Umbilical cord (tissue), 2 donors: Measurements from ENCODE around the gene ZCWPW1. TPM values are rescaled to one million over a fixed set of nuclear protein-coding genes. Genes with fewer than 3 reads are reported as not detected.
"Not testable (repeated sequence)": the region's sequence is repeated elsewhere in the genome, so short reads cannot be mapped to it uniquely, and the experiment has no call there.

ENCODE experiments used
- DNase-seq: peaks from one replicate; pipeline ENCODE4 v3.0.0-alpha.2; 2015; ENCODE audit warnings: low spot score
- total RNA-seq: library from RNA; depleted of rRNA; stranded (reverse); fragments of >200 nt; gene quantifications from one replicate; pipeline ENCODE4 v1.2.3, GENCODE V29; 2014; ENCODE audit warnings: low replicate concordance; ENCODE audit not compliant: insufficient read depth

ZCWPW1 gene
- total RNA-seq, 1 donor from 2014 or later: 11.8 TPM

DNA sequence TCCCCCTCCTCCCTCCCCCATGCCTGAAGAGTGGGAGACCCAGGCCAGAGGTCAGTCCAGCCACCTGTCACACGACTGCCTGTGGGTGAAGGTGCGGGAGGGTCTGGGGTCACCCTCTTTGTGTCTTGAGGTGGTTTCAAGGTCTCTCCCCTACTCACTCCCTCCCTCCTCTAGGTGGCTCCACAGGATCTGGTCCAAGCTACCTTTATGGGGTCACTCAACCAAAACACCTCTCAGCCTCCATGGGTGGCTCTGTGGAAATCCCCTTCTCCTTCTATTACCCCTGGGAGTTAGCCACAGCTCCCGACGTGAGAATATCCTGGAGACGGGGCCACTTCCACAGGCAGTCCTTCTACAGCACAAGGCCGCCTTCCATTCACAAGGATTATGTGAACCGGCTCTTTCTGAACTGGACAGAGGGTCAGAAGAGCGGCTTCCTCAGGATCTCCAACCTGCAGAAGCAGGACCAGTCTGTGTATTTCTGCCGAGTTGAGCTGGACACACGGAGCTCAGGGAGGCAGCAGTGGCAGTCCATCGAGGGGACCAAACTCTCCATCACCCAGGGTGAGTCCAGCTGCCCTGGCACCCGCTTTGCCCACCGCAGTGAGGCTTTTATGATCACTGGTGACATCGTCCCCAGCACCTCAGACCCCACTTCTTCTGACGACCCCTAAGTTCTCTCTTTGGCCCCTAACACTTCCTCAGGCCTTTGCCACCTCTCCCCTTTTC is 54.5 kb downstream of the ZCWPW1 start:
- not testable (repeated sequence) for DNase-seq

DNA sequence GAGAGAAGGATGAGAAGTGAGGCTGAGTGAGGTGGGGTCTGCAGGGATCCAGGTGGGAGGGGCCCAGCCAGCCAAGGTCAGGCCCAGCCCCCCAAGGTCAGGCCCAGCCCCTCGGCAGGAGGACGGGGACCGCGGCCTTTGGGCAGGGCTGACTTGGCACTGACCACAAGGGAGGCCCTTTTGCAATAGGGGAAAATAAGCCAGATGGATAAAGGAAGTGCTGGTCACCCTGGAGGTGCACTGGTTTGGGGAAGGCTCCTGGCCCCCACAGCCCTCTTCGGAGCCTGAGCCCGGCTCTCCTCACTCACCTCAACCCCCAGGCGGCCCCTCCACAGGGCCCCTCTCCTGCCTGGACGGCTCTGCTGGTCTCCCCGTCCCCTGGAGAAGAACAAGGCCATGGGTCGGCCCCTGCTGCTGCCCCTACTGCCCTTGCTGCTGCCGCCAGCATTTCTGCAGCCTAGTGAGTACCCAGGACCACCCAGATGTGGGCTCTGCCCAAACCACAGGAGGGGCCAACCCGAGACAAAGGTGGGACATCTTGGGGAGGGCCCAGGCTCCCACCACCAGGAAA is 55.2 kb downstream of the ZCWPW1 start, which contains the start of gene PILRA:
Gene PILRA (plus strand): TSS at position 227 of the 571 bp plus-strand sequence. CDS start 170 bp downstream, at position 397.
- peak; percentile 31 for DNase-seq

DNA sequence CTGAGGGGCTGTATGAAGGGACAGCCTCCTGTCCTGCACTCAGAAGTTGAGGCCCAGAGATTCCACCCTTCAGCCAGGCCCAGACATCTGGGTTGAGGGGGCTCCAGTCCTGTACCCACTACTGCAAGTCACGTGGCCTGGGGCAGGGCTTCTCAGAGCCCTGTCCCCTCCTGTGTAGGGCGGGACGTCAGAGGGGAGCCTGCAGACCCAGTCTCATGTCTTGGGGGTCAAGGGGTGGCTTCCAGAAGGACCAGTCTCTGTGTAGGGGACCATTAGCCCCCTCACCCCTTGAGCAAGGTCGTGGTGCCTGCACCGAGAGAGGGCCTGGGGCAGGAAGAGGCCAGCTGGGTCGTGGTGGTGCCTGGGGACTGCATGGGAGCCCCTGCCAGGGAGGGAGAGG is 55.8 kb downstream of the ZCWPW1 start:
- no peak for DNase-seq

DNA sequence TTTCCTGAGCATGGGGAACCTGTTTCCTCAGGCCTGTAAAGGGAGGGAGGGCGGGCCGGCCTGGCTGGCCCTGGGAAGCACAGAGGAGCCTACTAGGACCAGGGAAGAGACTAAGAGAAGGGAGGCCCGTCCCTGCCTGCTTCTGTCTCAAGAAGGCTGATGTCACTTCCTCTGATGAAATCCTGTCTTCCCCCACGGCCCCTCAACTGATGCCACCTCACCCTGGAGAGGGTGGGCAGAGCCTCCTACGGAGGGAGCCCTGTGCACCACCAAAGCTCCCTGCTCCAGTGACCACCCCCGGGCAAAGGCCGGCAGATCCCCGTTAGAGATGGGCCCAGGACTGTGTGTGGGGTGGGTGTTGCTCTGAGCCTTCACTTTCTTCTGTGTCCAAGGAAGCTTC is 56.2 kb downstream of the ZCWPW1 start:
- peak; percentile 69 for DNase-seq

- no peak for DNase-seq
These were observed 56.8 kb downstream of the ZCWPW1 start for GRCh38 chr7:100371561-100372171.

GRCh38 chr7:100370746-100371145 is 57.8 kb downstream of the ZCWPW1 start:
- DNase-seq: no peak

GRCh38 chr7:100370303-100370702 is 58.2 kb downstream of the ZCWPW1 start:
- no peak for DNase-seq

- peak; percentile 55 for DNase-seq
These were observed 59.4 kb downstream of the ZCWPW1 start for GRCh38 chr7:100369105-100369504.

DNA sequence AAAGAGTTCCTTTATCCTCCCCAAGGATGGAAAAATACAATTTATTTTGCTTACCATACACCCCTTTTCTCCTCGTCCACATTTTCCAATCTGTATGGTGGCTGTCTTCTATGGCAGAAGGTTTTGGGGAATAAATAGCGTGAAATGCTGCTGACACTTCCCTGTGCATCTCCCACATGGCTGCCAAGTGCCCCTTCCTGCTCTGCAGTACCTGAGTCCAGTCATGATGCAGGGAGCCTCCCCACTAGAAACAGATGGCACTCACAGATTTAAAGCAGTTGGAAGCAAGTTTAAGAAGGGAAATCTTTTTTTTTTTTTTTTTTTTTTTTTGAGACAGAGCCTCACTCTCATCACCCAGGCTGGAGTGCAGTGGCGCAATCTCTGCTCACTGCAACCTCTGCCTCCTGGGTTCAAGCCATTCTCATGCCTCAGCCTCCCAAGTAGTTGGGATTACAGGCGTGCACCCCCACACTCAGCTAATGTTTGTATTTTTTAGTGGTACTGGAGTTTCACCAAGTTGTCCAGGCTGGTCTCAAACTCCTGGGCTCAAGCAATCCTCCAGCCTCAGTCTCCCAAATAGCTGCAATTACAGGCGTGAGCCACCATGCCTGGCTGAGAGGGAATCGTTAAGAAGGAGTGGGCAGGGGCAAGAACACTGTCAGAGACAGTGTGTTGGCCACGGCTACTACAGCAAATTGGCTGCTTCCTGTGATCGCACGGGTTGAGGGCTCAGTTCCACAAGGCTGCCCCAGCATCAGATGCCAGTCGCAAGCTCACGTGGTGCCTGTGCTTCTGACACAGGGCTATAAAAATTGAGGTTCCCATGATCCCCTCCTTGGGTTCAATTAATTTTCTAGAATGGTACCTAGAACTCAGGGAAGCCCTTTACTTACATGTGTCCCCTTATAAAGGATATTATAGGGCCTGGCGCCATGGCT is 60.6 kb downstream of the ZCWPW1 start:
- DNase-seq: no peak

- DNase-seq: no peak
These were observed 61.3 kb downstream of the ZCWPW1 start for GRCh38 chr7:100367251-100367620.

- DNase-seq: no peak
These were observed 61.9 kb downstream of the ZCWPW1 start for GRCh38 chr7:100366411-100367250.

GRCh38 chr7:100365998-100366367 is 62.5 kb downstream of the ZCWPW1 start:
- DNase-seq: not testable (repeated sequence)

GRCh38 chr7:100364480-100364879 is 64.0 kb downstream of the ZCWPW1 start:
- DNase-seq: no peak

DNA sequence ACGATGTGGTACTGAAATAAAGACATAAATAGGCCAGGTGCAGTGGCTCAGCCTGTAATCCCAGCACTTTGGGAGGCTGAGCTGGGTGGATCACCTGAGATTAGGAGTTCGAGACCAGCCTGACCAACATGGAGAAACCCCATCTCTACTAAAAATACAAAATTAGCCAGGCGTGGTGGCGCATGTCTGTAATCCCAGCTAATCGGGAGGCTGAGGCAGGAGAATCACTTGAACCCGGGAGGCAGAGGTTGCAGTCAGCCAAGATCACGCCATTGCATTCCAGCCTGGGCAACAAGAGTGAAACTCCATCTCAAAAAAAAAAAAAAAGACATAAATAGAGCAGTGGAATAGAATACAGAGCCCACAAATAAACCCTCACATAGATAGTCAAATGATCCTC is 64.7 kb downstream of the ZCWPW1 start:
- not testable (repeated sequence) for DNase-seq

GRCh38 chr7:100363098-100363497 is 65.4 kb downstream of the ZCWPW1 start:
- DNase-seq: no peak

GRCh38 chr7:100360135-100360854 is 68.2 kb downstream of the ZCWPW1 start:
- DNase-seq: no peak

DNA sequence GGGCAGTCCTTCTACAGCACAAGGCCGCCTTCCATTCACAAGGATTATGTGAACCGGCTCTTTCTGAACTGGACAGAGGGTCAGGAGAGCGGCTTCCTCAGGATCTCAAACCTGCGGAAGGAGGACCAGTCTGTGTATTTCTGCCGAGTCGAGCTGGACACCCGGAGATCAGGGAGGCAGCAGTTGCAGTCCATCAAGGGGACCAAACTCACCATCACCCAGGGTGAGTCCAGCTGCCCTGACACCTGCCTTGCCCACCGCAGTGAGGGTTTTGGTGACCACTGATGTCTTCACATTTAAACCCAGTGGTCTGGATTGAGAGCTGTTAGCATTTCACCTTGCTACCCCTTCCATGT is 69.7 kb downstream of the ZCWPW1 start:
- no peak for DNase-seq

DNA sequence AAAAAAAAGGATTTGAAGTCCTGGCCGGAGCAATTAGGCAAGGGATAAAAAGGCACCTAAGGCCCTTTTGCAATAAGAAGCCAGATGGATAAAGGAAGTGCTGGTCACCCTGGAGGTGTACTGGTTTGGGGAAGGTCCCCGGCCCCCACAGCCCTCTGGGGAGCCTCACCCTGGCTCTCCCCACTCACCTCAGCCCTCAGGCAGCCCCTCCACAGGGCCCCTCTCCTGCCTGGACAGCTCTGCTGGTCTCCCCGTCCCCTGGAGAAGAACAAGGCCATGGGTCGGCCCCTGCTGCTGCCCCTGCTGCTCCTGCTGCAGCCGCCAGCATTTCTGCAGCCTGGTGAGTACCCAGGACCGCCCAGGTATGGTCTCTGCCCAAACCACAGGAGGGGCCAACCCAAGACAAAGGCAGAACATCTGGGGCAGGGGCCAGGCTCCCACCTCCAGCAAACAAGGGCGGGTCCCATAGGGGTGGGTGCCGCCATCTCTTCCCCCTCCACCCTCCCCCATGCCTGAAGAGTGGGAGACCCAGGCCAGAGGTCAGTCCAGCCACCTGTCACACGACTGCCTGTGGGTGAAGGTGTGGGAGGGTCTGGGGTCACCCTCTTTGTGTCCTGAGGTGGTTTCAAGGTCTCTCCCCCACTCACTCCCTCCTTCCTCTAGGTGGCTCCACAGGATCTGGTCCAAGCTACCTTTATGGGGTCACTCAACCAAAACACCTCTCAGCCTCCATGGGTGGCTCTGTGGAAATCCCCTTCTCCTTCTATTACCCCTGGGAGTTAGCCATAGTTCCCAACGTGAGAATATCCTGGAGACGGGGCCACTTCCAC is 70.3 kb downstream of the ZCWPW1 start, which contains the start of gene PILRB:
Gene PILRB (plus strand): TSS at position 91 of the 830 bp plus-strand sequence. CDS start 186 bp downstream, at position 277.
- no peak for DNase-seq

DNA sequence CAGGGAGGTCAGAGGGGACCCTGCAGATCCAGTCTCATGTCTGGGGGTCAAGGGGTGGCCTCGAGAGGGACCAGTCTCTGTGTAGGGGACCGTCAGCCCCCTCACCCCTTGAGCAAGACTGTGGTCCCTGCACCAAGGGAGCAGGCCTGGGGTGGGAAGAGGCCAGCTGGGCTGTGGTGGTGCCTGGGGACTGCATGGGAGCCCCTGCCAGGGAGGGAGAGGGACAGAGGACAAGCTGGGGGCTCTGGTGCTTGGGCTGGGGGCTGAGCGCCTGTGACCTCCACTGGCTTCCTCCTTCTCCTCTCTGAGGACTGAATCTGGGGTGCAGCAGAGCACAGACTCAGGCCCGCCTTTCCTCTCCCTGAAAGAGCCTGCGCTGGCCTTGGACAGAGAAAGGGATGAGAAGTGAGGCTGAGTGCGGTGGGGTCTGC is 71.4 kb downstream of the ZCWPW1 start:
- DNase-seq: no peak
